HuH-7.5 (cell line): ENCODE results near the gene VPS35.

Experiments used
- DNase-seq: peaks from one replicate; pipeline ENCODE4 v3.0.0; 2011; ENCODE audit warnings: low spot score

Gene VPS35

GRCh38 chr16:46613352-46613751 is 75.6 kb downstream of the VPS35 start:
- DNase-seq: no peak

DNA sequence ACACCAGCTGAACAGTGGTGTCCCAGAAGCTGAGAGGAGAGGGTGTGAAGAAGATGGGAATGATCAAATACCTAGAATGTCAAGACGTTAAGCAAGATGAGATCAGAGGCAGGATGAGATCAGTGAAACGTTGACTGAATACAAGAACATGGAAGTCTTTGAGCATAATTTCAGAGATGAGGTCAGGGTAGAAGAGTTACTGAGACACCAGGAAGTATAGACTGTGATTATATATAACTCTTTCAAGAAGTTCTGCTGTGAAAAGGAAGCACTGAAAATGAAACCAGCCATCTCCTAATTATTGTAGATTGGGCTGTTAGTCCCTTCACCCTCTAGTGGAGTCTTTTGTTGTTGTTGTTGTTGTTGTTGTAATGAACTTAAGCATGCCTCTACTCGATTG is 76.9 kb downstream of the VPS35 start:
- DNase-seq: no peak

DNA sequence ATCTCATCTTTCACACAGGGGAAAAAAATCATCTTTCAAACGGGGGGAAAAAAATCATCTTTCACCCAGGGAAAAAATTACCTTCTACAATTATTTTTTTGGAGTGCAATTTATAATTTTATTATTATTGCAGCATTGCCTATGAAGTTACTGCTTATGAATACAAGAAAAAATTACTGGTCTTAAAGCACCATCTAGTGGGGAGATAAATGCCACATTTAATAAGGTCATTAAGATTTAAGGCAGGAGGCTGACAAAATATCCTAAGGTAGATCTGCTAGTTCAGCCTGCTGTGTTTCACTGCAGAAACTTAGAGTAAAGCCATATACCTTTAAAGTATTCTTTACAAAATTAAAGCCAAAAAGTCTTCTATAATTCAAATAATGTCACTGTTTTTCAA is 81.4 kb downstream of the VPS35 start:
- no peak for DNase-seq

DNA sequence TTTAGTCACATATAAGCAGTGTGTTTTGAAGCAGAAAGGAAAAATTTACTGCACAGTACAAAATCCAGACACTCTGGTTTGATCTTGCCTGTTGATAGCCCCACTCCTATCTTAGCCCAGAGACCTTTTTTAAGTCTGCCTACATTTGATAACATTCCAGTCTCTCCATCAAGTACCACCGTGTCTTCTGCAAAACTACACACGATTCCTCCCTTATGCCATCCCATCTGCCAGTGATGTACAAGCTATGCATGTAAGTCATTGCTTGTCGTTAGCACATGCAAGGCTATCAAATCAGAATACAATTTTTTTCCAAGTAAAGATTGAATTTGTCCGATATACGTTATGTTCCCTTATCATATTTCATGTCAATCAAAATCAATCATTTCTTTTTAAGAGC is 82.7 kb downstream of the VPS35 start:
- no peak for DNase-seq
